ENCODE data around the gene HMGCLL1.

The HMGCLL1 gene

DNA sequence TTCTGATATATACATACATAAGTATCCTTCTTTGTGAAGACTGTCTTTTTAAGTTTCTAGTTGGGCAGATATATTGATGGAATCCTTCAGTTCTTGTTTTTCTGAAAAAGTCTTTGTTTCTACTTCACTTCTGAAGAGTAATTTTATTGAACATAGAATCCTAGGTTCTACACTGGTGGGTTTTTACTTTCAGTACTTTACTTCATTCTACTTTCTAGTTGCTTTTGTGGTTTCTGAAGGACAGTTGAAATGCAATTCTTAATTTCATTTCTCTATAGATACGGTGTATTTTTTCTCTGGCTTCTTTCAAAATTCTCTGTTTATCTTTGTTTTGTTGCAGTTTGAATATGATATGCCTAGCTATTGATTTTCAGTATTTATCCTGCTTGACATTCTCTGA is 105.3 kb downstream of the HMGCLL1 start:
- no peak overlapping the region for H3K9ac ChIP-seq (ENCODE audit: low read depth, low read length, poor library complexity, severe bottlenecking)
- no peaks in the 10 kb centered on the region for H3F3A ChIP-seq (ENCODE audit: low read depth)
- H3K9me2 ChIP-seq (replicated peaks; ENCODE audit: low read depth, low read length) = no peaks in the 10 kb centered on the region
- H3K9me3 ChIP-seq (ENCODE audit: insufficient read depth, low read depth, low read length) = no peaks in the 10 kb centered on the region
- H3K4me3 ChIP-seq (ENCODE audit: low read length, poor library complexity, severe bottlenecking) = no peak overlapping the region
- no peaks in the 10 kb centered on the region for H3K79me2 ChIP-seq (ENCODE audit: insufficient read depth, low read length)
- TF ChIP-seq, protein P1, sequence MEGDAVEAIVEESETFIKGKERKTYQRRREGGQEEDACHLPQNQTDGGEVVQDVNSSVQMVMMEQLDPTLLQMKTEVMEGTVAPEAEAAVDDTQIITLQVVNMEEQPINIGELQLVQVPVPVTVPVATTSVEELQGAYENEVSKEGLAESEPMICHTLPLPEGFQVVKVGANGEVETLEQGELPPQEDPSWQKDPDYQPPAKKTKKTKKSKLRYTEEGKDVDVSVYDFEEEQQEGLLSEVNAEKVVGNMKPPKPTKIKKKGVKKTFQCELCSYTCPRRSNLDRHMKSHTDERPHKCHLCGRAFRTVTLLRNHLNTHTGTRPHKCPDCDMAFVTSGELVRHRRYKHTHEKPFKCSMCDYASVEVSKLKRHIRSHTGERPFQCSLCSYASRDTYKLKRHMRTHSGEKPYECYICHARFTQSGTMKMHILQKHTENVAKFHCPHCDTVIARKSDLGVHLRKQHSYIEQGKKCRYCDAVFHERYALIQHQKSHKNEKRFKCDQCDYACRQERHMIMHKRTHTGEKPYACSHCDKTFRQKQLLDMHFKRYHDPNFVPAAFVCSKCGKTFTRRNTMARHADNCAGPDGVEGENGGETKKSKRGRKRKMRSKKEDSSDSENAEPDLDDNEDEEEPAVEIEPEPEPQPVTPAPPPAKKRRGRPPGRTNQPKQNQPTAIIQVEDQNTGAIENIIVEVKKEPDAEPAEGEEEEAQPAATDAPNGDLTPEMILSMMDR (conservative IDR thresholded peaks at IDR 0.05; ENCODE audit: low read length) = no peak
- TF ChIP-seq EZH2phosphoT487 (IDR thresholded peaks at IDR 0.05; ENCODE audit: borderline replicate concordance) = no peak
- no peak overlapping the region for H2AFZ ChIP-seq (ENCODE audit: low read length)
- H4K20me1 ChIP-seq (ENCODE audit: insufficient read depth, low read length, poor library complexity, severe bottlenecking) = no peaks in the 10 kb centered on the region
- no peaks in the 10 kb centered on the region for H3K4me1 ChIP-seq (ENCODE audit: insufficient read depth, low read length, poor library complexity, severe bottlenecking)
- no peaks in the 10 kb centered on the region for H3K27me3 ChIP-seq (ENCODE audit: insufficient read depth, low read length, poor library complexity, severe bottlenecking)
- H3K4me2 ChIP-seq (ENCODE audit: low read depth, low read length, poor library complexity, severe bottlenecking) = no peak overlapping the region
- no peaks in the 10 kb centered on the region for H3K36me3 ChIP-seq (ENCODE audit: insufficient read depth, low read length)

DNA sequence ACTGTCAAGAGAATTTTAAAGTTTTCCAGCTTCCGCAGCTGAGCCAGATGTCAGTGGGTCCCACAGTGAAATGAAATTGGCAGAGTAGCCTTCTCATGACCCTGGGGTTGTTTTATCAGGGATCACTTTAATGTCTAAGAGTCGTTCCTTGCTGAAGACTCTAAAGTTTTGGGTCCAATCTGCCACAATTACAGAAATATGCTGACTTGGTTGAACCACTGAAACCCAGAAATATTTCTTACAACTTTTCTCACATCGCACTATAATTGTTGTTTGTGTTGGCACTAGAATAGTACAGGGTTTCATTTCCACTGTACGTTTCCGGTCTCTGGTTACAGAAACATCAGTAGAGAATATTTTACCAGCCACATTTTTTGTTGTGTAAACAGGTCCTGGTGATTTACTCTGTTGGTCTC is 109.0 kb downstream of the HMGCLL1 start:
- no peaks in the 10 kb centered on the region for H3K9me3 ChIP-seq (ENCODE audit: insufficient read depth, low read depth, low read length)

DNA sequence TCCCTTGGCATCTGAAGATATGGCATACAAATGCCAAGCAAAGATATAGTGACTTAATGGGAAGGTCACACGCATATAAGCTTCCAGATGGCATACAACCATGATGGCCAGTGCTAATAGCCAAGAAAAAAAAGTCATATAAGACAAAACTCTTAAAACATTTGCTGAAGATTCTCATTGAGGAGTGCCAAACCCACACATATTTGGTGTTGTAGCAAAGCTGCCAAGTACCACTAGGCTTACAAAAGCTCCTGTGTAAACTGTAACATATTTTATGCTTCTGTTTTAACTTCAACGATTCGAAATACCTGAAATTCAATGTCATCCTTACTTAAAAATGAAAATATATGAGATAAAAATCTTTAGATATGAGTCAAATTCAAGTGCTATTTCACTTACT is 123.0 kb downstream of the HMGCLL1 start:
- no peaks in the 10 kb centered on the region for H3K4me1 ChIP-seq (ENCODE audit: insufficient read depth, low read length, poor library complexity, severe bottlenecking)
- no peak for TF ChIP-seq EZH2phosphoT487 (IDR thresholded peaks at IDR 0.05; ENCODE audit: borderline replicate concordance)
- TF ChIP-seq, protein P1 (conservative IDR thresholded peaks at IDR 0.05; ENCODE audit: low read length) = no peak
- H3K9ac ChIP-seq (ENCODE audit: low read depth, low read length, poor library complexity, severe bottlenecking) = no peak overlapping the region

More for the DNA sequence above, 109.0 kb downstream of the HMGCLL1 start:
- Histone ChIP-seq H2AFZ (ENCODE audit: low read length) (no peak overlapping the region), H3K9me2 (replicated peaks; ENCODE audit: low read depth, low read length) (no peaks in the 10 kb centered on the region), H3K4me1 (ENCODE audit: insufficient read depth, low read length, poor library complexity, severe bottlenecking) (no peaks in the 10 kb centered on the region), H3K9ac (ENCODE audit: low read depth, low read length, poor library complexity, severe bottlenecking) (no peak overlapping the region), H3K27me3 (ENCODE audit: insufficient read depth, low read length, poor library complexity, severe bottlenecking) (no peaks in the 10 kb centered on the region), H3K4me3 (ENCODE audit: low read length, poor library complexity, severe bottlenecking) (no peak overlapping the region), H3K36me3 (ENCODE audit: insufficient read depth, low read length) (no peaks in the 10 kb centered on the region), H3F3A (ENCODE audit: low read depth) (no peaks in the 10 kb centered on the region), H4K20me1 (ENCODE audit: insufficient read depth, low read length, poor library complexity, severe bottlenecking) (no peaks in the 10 kb centered on the region), H3K4me2 (ENCODE audit: low read depth, low read length, poor library complexity, severe bottlenecking) (no peak overlapping the region), H3K79me2 (ENCODE audit: insufficient read depth, low read length) (no peaks in the 10 kb centered on the region)
- TF ChIP-seq, protein P1 (conservative IDR thresholded peaks at IDR 0.05; ENCODE audit: low read length) = no peak
- no peak for TF ChIP-seq EZH2phosphoT487 (IDR thresholded peaks at IDR 0.05; ENCODE audit: borderline replicate concordance)

More for the DNA sequence above, 123.0 kb downstream of the HMGCLL1 start:
- no peaks in the 10 kb centered on the region for H3F3A ChIP-seq (ENCODE audit: low read depth)
- no peaks in the 10 kb centered on the region for H4K20me1 ChIP-seq (ENCODE audit: insufficient read depth, low read length, poor library complexity, severe bottlenecking)
- no peak overlapping the region for H3K4me2 ChIP-seq (ENCODE audit: low read depth, low read length, poor library complexity, severe bottlenecking)
- H3K36me3 ChIP-seq (ENCODE audit: insufficient read depth, low read length) = no peaks in the 10 kb centered on the region
- no peaks in the 10 kb centered on the region for H3K9me2 ChIP-seq (replicated peaks; ENCODE audit: low read depth, low read length)
- H2AFZ ChIP-seq (ENCODE audit: low read length) = no peak overlapping the region
- no peaks in the 10 kb centered on the region for H3K27me3 ChIP-seq (ENCODE audit: insufficient read depth, low read length, poor library complexity, severe bottlenecking)
- H3K9me3 ChIP-seq (ENCODE audit: insufficient read depth, low read depth, low read length) = no peaks in the 10 kb centered on the region
- H3K4me3 ChIP-seq (ENCODE audit: low read length, poor library complexity, severe bottlenecking) = no peak overlapping the region
- no peaks in the 10 kb centered on the region for H3K79me2 ChIP-seq (ENCODE audit: insufficient read depth, low read length)

Measured in Loucy (cell line).